ENCODE results near the gene NRDE2.
"Not testable (repeated sequence)": the region's sequence is repeated elsewhere in the genome, so short reads cannot be mapped to it uniquely, and the experiment has no call there.

The NRDE2 gene

GRCh38 chr14:90344331-90345238 is 12.8 kb upstream of the NRDE2 start:
- DNase-seq (ENCODE audit: low read depth in 2 of 2): no peak

- DNase-seq (ENCODE audit: low read depth in 2 of 2): no peak
Observed at GRCh38 chr14:90342327-90342726, 10.6 kb upstream of the NRDE2 start.

- no peak for DNase-seq (ENCODE audit: low read depth in 2 of 2)
Observed at GRCh38 chr14:90341784-90342183, 10.0 kb upstream of the NRDE2 start.

GRCh38 chr14:90341232-90341631 is 9.5 kb upstream of the NRDE2 start:
- DNase-seq (ENCODE audit: low read depth in 2 of 2): not testable (repeated sequence)

GRCh38 chr14:90336985-90337384 is 5.2 kb upstream of the NRDE2 start:
- no peak for DNase-seq (ENCODE audit: low read depth in 2 of 2)

GRCh38 chr14:90336401-90336800 is 4.7 kb upstream of the NRDE2 start:
- DNase-seq (ENCODE audit: low read depth in 2 of 2): no peak

GRCh38 chr14:90332271-90332584 is 487 bp upstream of the NRDE2 start:
- no peak for DNase-seq (ENCODE audit: low read depth in 2 of 2)

GRCh38 chr14:90330203-90331196 is 1.2 kb downstream of the NRDE2 start:
- DNase-seq (ENCODE audit: low read depth in 2 of 2): no peak

GRCh38 chr14:90321891-90322290 is 9.8 kb downstream of the NRDE2 start:
- no peak for DNase-seq (ENCODE audit: low read depth in 2 of 2)

- DNase-seq (ENCODE audit: low read depth in 2 of 2): no peak
Observed at GRCh38 chr14:90319634-90320541, 11.9 kb downstream of the NRDE2 start.

- no peak for DNase-seq (ENCODE audit: low read depth in 2 of 2)
Observed at GRCh38 chr14:90319173-90319572, 12.6 kb downstream of the NRDE2 start.

GRCh38 chr14:90318016-90318415 is 13.7 kb downstream of the NRDE2 start:
- no peak for DNase-seq (ENCODE audit: low read depth in 2 of 2)

GRCh38 chr14:90317286-90317685 is 14.5 kb downstream of the NRDE2 start:
- DNase-seq (ENCODE audit: low read depth in 2 of 2): no peak

- DNase-seq (ENCODE audit: low read depth in 2 of 2): no peak
Observed at GRCh38 chr14:90308561-90308960, 23.2 kb downstream of the NRDE2 start.

- DNase-seq (ENCODE audit: low read depth in 2 of 2): no peak
Observed at GRCh38 chr14:90305176-90305601, 26.6 kb downstream of the NRDE2 start.

- no peak for DNase-seq (ENCODE audit: low read depth in 2 of 2)
Observed at GRCh38 chr14:90304502-90304901, 27.2 kb downstream of the NRDE2 start.

GRCh38 chr14:90303473-90303872 is 28.3 kb downstream of the NRDE2 start:
- no peak for DNase-seq (ENCODE audit: low read depth in 2 of 2)

GRCh38 chr14:90302529-90303303 is 29.0 kb downstream of the NRDE2 start:
- DNase-seq (ENCODE audit: low read depth in 2 of 2): no peak

GRCh38 chr14:90301668-90302090 is 30.1 kb downstream of the NRDE2 start:
- no peak for DNase-seq (ENCODE audit: low read depth in 2 of 2)

- DNase-seq (ENCODE audit: low read depth in 2 of 2): no peak
Observed at GRCh38 chr14:90301122-90301521, 30.6 kb downstream of the NRDE2 start.

GRCh38 chr14:90300611-90301047 is 31.1 kb downstream of the NRDE2 start:
- no peak for DNase-seq (ENCODE audit: low read depth in 2 of 2)

All from stimulated activated CD8-positive, alpha-beta memory T cell treated with anti-CD3 and anti-CD28 coated beads, Interleukin-15, amount 100 ng/mL, for 4 hours (primary cell).